Omental fat pad (tissue), 4 donors: ENCODE data around the gene TRABD2B. TPM values are rescaled to one million over a fixed set of nuclear protein-coding genes. Genes with fewer than 3 reads are reported as not detected.
A peak's percentile ranks its signal among the peaks of the same experiment; 100 is the strongest.

ENCODE experiments used
- ATAC-seq: fragments of 150-250 bp; one replicate; pipeline ENCODE4 v1.9.1; 2016; ENCODE audit warnings: mild to moderate bottlenecking, moderate library complexity; ENCODE audit not compliant: low FRiP score
- DNase-seq: peaks from one replicate; pipeline ENCODE4 v3.0.0-alpha.2; 2019; ENCODE audit warnings: low spot score
- total RNA-seq, 4 donors: library from RNA; depleted of rRNA; stranded (reverse); fragments of >200 nt; gene quantifications; one replicate each; pipeline ENCODE4 v1.1.0, GENCODE V29; 2016
- TF ChIP-seq, protein P1 (sequence below), 3 donors: fragments of 450-650 bp; IDR thresholded peaks; one replicate each; pipeline ENCODE4 v1.5.1; 2016 to 2017; ENCODE audit warnings: antibody characterized with exemption in 3 of 3, mild to moderate bottlenecking in 3 of 3, moderate library complexity in 2 of 3

The TRABD2B gene
- 1 to 10 TPM in 2 of 4 donors, under 1 TPM in 2; 0.82 to 3.0 (median 1.8) TPM for total RNA-seq

DNA sequence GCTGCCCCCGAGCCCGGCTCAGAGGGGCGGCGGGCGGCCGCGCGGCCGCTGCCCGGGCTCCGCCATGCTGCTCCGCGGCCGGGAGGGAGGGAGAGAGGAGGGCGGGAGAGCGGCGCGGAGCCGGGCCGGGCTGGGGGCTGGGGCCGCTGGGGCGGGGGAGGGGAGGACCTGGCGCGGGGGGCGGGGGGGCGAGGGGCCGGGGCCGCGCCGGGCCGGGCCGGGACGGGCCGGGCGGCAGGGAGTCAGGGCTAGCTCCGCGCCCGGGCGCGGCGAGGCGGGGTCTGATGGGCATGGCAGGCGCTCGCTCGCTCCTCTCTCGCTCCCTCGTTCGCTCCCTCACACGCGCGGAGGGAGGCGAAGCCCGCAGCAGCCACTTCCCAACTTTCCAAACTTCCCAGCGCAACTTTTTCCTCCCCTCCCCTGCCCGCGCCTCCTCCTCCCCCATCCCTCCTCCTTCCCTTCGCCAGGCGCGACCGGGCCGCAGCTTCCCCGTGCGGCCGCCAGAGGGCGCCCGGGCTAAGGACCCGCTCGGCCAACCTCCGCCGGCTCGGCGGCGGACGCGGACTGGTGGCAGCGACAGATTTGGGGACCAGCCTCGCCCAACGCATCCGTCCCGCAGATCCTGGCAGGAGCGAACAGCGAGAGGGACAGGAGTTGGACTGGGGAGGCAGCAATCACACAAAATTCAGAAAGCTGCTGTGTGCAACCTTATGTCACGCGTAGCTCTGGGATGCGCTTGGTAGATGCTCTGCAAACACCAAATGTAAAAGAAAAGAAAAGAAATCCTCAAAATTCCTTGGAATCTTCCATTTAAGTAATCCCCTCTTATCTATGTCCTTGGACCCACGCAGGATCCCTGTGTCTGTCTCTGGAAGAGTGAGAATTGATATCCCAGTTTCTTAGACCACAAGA, at the start of gene TRABD2B:
Gene TRABD2B, minus strand, starts transcription at position 97 of the 912 bp plus-strand sequence.
- ATAC-seq: peak; percentile 86
- TF ChIP-seq, protein P1, sequence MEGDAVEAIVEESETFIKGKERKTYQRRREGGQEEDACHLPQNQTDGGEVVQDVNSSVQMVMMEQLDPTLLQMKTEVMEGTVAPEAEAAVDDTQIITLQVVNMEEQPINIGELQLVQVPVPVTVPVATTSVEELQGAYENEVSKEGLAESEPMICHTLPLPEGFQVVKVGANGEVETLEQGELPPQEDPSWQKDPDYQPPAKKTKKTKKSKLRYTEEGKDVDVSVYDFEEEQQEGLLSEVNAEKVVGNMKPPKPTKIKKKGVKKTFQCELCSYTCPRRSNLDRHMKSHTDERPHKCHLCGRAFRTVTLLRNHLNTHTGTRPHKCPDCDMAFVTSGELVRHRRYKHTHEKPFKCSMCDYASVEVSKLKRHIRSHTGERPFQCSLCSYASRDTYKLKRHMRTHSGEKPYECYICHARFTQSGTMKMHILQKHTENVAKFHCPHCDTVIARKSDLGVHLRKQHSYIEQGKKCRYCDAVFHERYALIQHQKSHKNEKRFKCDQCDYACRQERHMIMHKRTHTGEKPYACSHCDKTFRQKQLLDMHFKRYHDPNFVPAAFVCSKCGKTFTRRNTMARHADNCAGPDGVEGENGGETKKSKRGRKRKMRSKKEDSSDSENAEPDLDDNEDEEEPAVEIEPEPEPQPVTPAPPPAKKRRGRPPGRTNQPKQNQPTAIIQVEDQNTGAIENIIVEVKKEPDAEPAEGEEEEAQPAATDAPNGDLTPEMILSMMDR (IDR thresholded peaks at IDR 0.05): peak in 1 of 3 donors; percentile 72

DNA sequence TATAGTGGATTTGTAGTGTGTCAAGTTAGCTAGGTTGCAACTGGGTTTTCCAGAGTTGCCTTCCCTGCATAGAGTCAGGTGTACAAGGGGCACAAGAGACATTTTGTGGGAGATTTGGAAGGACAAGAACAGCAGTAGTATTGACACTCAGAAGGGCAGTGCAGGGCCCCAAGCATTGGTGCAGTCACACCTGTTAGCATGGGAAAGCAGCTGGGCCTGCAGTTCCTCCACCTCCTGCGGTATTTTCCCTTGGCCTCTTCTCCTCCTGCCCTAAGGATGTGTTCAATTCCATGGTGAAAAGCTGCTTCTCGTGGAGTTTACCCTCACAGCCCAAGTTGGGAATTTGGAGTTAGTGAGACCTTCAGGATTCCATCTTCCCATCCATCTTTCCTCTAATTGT, 47.1 kb upstream of the TRABD2B start:
- TF ChIP-seq, protein P1 (IDR thresholded peaks at IDR 0.05): no peak
- DNase-seq: no peak
- no peak for ATAC-seq

More for the DNA sequence above, at the start of gene TRABD2B:
- peak; percentile 60 for DNase-seq

DNA sequence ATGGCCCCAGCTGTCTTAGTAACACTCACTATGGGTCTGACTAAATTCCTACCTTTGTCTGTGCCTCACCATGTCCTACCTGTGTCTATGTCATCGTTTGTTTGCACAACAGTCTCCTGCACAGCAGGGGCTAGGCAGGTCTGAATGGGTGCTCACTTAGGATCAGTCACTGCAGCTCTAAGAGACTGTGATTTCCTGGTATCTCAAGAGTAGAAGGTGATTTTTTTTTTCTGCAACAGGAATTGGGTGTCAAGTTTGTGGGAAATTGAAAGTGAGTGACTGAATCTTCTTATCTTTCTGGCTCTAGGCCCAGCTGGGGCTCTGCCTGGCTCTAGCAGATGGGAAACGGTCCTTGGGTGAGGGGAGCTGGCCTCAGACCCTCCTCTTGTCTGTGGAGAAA, 46.4 kb upstream of the TRABD2B start:
- DNase-seq (no peak), ATAC-seq (no peak)
- TF ChIP-seq, protein P1 (IDR thresholded peaks at IDR 0.05): no peak

- DNase-seq (no peak), ATAC-seq (no peak)
- TF ChIP-seq, protein P1 (IDR thresholded peaks at IDR 0.05): no peak
Observed at GRCh38 chr1:48040154-48040553, 43.0 kb upstream of the TRABD2B start.

DNA sequence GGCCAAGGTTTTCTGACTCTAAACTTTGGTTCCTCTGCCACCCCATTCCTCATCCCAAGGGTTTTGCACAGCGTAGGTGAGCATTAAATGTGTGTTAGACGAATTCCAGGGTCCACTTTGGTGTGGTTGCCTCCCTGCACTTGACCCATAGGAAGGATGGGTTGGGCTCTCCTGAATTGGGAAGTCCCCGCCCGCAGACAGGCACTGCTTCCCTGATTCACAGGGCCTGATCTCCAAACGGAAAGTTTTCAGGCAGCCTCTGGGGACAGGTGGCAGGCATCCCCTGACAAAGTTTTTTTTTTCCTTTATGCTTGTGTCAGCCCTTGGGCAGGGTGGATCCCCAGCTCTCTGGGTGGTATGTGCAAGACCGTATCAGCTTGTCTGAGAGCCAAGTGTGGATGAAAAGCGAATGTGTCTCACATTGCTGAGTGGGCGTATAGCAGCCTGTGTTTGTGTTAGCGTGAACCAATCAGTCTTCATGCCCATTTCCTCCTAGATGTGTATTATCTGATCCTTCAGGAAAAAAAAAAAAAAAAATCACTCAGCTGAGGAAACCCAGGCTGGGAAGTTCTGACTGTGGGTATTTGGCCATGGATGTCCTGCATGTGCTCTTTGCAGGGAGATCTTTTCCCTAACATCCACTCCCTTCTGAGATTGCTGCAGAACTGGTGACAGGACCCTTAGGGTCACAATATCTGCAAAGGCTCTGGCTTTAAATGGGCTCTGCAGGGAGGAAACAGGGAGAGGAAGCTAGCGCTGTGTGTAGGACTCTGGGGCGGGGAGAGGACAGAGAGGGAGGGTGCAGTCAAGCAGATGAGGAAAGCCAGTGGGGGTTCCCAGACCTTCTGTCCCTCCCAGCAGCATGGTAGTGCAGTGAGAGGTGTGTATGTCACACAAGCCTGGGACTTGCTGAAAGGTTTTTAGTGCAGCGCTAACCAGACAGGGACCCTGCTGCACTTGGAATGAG, 42.2 kb upstream of the TRABD2B start:
- no peak for DNase-seq
- TF ChIP-seq, protein P1 (IDR thresholded peaks at IDR 0.05): no peak
- peak; percentile 77 for ATAC-seq

- ATAC-seq: no peak
- TF ChIP-seq, protein P1 (IDR thresholded peaks at IDR 0.05): no peak
- no peak for DNase-seq
Observed at GRCh38 chr1:48038270-48038767, 41.1 kb upstream of the TRABD2B start.
